Measurements from ENCODE around the gene TET1. TPM values are rescaled to one million over a fixed set of nuclear protein-coding genes. Genes with fewer than 3 reads are reported as not detected.
"Not testable (repeated sequence)": the region's sequence is repeated elsewhere in the genome, so short reads cannot be mapped to it uniquely, and the experiment has no call there.

TET1 gene
- total and polyA plus RNA-seq, 7 donors, result 0.04 to 1.8 (median 0.66) TPM

DNA sequence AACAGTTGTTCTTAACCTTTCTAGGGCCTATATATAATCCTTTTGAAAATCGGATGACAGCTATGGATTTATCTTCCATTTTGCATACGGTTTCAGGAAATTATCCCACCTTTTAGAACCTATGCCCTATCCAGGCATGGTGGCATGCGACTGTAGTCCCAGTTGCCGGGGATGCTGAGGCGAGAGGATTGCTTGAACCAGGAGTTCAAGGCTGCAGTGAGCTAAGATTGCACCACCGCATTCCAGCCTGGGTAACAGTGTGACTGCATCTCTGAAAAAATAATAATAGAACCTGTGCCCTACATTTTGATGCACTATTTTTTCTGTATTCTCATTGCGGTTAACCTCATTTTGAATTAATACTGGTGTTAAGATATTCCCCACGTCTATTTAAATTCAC, 172.5 kb downstream of the TET1 start:
- no peak for DNase-seq

DNA sequence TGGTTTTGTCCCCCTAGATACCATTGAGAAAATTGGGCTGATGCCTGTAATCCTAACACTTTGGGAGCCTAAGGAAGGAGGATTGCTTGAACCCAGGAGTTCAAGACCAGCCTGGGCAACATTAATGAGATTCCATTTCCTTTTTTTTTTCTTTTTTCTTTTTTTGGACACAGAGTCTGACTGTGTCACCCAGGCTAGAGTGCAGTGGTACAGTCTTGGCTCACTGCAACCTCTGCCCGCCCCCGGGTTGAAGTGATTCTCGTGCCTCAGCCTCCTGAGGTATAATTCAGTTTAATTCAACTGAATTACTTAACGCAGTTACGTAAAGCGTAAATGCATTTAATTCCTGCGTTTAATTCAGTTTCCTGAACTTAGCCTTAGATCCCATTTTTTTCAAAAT, 174.2 kb downstream of the TET1 start:
- Histone ChIP-seq H3K9me3 (no peaks in the 10 kb centered on the region), H3K4me1 (peaks cover 6% of the 10 kb centered on the region), H3K36me3 (ENCODE audit: insufficient read depth in 1 of 2, low read depth in 1 of 2) (peaks cover 8 to 100% of the 10 kb centered on the region in 2 donors), H3K27me3 (ENCODE audit: insufficient read depth in 3 of 3, low read length in 2 of 3) (no peaks in the 10 kb centered on the region), H3K4me3 (no peak overlapping the region), H3K27ac (no peak overlapping the region)
- WGBS, 3 donors, result 89 to 92% (median 90%) methylated on average over 7 of the region's 7 CpGs
- ATAC-seq (no peak), DNase-seq (no peak)
- intact Hi-C loops (cut with DNase I), result no loop called here
- TF ChIP-seq, protein P1, sequence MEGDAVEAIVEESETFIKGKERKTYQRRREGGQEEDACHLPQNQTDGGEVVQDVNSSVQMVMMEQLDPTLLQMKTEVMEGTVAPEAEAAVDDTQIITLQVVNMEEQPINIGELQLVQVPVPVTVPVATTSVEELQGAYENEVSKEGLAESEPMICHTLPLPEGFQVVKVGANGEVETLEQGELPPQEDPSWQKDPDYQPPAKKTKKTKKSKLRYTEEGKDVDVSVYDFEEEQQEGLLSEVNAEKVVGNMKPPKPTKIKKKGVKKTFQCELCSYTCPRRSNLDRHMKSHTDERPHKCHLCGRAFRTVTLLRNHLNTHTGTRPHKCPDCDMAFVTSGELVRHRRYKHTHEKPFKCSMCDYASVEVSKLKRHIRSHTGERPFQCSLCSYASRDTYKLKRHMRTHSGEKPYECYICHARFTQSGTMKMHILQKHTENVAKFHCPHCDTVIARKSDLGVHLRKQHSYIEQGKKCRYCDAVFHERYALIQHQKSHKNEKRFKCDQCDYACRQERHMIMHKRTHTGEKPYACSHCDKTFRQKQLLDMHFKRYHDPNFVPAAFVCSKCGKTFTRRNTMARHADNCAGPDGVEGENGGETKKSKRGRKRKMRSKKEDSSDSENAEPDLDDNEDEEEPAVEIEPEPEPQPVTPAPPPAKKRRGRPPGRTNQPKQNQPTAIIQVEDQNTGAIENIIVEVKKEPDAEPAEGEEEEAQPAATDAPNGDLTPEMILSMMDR (IDR thresholded peaks at IDR 0.05), result no peak

More for the DNA sequence above, 172.5 kb downstream of the TET1 start:
- intact Hi-C loops (cut with DNase I), result no loop called here
- 93 to 95% (median 94%) methylated on average over 8 of the region's 8 CpGs for WGBS, 3 donors
- no peak for ATAC-seq
- Histone ChIP-seq H3K4me1 (no peaks in the 10 kb centered on the region), H3K9me3 (no peaks in the 10 kb centered on the region), H3K27me3 (ENCODE audit: insufficient read depth in 3 of 3, low read length in 2 of 3) (no peaks in the 10 kb centered on the region), H3K4me3 (no peak overlapping the region), H3K27ac (no peak overlapping the region), H3K36me3 (ENCODE audit: insufficient read depth in 1 of 2, low read depth in 1 of 2) (peaks cover 6 to 100% of the 10 kb centered on the region in 2 donors)
- TF ChIP-seq, protein P1 (IDR thresholded peaks at IDR 0.05), result no peak

DNA sequence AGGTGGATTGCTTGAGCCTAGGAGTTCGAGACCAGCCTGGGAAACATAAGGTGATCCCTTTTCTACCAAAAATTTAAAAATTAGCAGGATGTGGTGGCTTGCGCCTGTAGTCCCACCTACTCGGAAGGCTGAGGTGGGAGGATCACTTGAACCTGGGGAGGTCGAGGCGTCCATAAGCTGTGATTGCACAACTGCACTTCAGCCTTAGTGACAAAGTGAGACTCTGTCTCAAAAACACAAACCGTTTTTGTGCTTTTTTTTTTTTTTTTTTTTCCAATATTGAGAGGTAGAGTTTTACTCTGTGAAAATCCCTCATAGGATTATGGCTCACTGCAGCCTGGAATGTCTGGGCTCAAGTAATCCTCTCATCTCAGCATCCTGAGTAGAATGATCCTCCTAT, 175.0 kb downstream of the TET1 start:
- H3K27ac ChIP-seq, result no peak overlapping the region
- peaks cover 6% of the 10 kb centered on the region for H3K4me1 ChIP-seq
- TF ChIP-seq, protein P1 (IDR thresholded peaks at IDR 0.05), result no peak
- 73 to 87% (median 81%) methylated on average over 6 of the region's 6 CpGs for WGBS, 3 donors
- no peak overlapping the region for H3K4me3 ChIP-seq
- ATAC-seq (no peak), DNase-seq (no peak)
- intact Hi-C loops (cut with DNase I), result loop anchor here in 1 of 2 donors (5.0 kb wide), 1 partner anchor 42 kb away; no protein-coding TSS in a partner anchor
- peaks cover 8 to 100% of the 10 kb centered on the region in 2 donors for H3K36me3 ChIP-seq (ENCODE audit: insufficient read depth in 1 of 2, low read depth in 1 of 2)
- no peaks in the 10 kb centered on the region for H3K9me3 ChIP-seq
- no peaks in the 10 kb centered on the region for H3K27me3 ChIP-seq (ENCODE audit: insufficient read depth in 3 of 3, low read length in 2 of 3)

- not testable (repeated sequence) for H3K27ac ChIP-seq; H3K27me3 ChIP-seq (ENCODE audit: insufficient read depth in 3 of 3, low read length in 2 of 3); H3K4me3 ChIP-seq; ATAC-seq; H3K9me3 ChIP-seq; DNase-seq; H3K4me1 ChIP-seq
- intact Hi-C loops (cut with DNase I), result loop anchor here in 1 of 2 donors (5.0 kb wide), 1 partner anchor 42 kb away; no protein-coding TSS in a partner anchor
- 80 to 91% (median 84%) methylated on average over 7 of the region's 7 CpGs for WGBS, 3 donors
- H3K36me3 ChIP-seq (ENCODE audit: insufficient read depth in 1 of 2, low read depth in 1 of 2), result peaks cover 8 to 100% of the 10 kb centered on the region in 2 donors
Measured at GRCh38 chr10:68735739-68736138, 175.6 kb downstream of the TET1 start.

DNA sequence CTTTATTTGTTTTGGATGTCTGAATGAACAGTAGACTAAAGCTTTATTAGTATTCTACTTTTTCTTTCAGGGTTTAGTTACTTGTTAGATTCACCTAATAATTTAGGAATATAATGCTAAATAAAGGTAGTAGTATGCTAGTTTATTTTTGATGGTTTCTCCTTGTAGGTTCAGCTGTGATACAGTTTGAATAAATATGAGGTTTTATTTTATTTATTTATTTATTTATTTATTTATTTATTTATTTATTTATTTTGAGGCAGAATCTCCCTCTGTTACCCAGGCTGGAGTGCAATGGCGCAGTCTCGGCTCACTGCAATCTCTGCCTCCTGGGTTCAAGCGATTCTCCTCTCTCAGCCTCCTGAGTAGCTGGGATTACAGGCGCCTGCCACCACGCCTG, 180.5 kb downstream of the TET1 start:
- 91 to 96% (median 92%) methylated on average over 5 of the region's 5 CpGs for WGBS, 3 donors
- H3K27ac ChIP-seq; H3K9me3 ChIP-seq; H3K4me3 ChIP-seq; H3K27me3 ChIP-seq (ENCODE audit: insufficient read depth in 3 of 3, low read length in 2 of 3); DNase-seq; ATAC-seq: not testable (repeated sequence)
- intact Hi-C loops (cut with DNase I), result loop anchor here in 1 of 2 donors (10.0 kb wide), 1 partner anchor 246 kb away; no protein-coding TSS in a partner anchor
- peaks cover 14% of the 10 kb centered on the region for H3K4me1 ChIP-seq
- H3K36me3 ChIP-seq (ENCODE audit: insufficient read depth in 1 of 2, low read depth in 1 of 2), result peaks cover 15 to 100% of the 10 kb centered on the region in 2 donors

DNA sequence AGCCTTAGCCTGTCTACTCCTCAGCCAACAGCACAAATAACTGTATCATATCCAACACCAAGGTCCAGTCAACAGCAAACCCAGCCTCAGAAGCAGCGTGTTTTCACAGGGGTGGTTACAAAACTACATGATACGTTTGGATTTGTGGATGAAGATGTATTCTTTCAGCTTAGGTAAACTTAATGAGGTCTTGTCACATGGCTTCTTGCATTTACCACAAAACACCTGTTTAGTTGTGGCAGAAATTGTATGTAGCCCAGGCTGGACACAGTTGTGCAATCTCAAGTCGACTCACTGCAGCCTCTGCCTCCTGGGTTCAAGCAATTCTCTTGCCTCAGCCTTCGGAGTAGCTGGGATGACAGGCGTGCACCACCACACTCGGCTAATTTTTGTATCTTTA, 182.3 kb downstream of the TET1 start:
- intact Hi-C loops (cut with DNase I), result loop anchor here in 1 of 2 donors (10.0 kb wide), 1 partner anchor 248 kb away; no protein-coding TSS in a partner anchor
- peak in 1 of 4 donors; percentile 51 for ATAC-seq
- TF ChIP-seq, protein P1 (IDR thresholded peaks at IDR 0.05), result no peak
- H3K27ac ChIP-seq, result peak overlapping the region; percentile 54
- peaks cover 15 to 100% of the 10 kb centered on the region in 2 donors for H3K36me3 ChIP-seq (ENCODE audit: insufficient read depth in 1 of 2, low read depth in 1 of 2)
- DNase-seq, result no peak
- H3K4me1 ChIP-seq, result peaks cover 14% of the 10 kb centered on the region
- H3K4me3 ChIP-seq, result no peak overlapping the region
- H3K27me3 ChIP-seq (ENCODE audit: insufficient read depth in 3 of 3, low read length in 2 of 3), result no peaks in the 10 kb centered on the region
- no peaks in the 10 kb centered on the region for H3K9me3 ChIP-seq
- 72 to 80% (median 75%) methylated on average over 6 of the region's 6 CpGs for WGBS, 3 donors
